GM18499 (cell line): ENCODE measurements around the gene KIF3A.
A peak's percentile ranks its signal among the peaks of the same experiment; 100 is the strongest.

Source experiments
- ATAC-seq: cut with Tn5 transposase; IDR thresholded peaks from one replicate; pipeline ENCODE4 v1.9.1; 2021; ENCODE audit warnings: moderate number of reproducible peaks; ENCODE audit not compliant: insufficient read depth, unreplicated experiment

Gene KIF3A

DNA sequence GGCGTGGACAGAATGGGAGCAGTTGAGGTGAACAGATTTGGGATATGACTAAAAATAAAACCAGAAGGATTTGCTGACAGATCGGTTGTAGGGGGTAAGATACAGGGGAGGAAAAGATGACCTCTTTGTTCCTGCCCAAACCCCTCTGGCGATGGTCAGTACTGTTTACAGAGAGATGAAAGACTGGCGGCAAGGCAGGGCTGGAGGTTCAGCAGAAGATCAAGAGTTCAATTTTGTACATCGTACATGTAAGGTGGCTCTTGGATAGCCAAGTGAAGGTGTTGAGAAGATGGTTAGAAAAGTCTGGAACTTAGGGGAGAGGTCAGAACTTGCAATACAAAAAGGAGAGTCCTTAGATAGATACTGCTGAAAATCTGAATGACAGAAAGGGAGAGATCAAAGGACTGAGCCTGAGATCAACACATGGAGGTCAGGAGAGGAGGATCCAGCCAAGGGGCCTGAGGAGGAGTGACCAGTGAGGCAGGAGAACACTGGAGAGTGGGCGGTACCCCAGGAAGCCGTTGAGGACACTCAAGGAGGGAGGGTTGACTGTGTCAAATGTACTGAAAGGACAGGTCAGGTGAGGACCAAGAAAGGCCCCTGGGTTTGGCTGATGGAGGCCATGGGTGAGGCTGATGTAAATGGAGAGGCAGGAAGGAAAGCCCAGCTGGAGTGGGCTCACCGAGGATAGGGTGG is 56.4 kb downstream of the KIF3A start:
- ATAC-seq: no peak

DNA sequence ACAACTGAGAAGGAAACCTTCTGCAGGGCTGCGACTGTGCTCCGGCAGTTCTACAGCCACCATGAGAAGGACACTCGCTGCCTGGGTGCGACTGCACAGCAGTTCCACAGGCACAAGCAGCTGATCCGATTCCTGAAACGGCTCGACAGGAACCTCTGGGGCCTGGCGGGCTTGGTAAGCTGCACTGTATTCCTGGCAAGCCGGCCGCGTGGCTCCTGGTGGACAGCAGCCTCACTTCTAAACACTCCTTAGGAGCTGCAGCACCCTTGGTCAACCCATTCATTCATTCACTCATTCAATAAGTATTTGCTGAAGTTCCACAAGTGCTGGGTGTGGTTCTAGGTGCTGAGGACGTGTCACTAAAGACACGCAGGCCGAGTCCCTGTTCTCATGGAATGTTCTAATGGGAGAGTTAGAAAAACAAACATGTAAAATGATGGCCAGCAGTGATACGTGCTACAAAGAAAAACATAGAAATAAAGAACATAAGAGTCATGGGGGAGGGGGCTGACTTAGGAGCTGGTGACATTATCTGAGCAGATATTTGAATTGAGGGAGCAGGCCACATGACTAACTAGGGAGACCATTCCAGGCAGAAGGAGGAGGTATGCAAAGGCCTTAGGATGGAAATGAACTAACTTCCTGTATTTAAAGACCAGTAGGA is 57.5 kb downstream of the KIF3A start:
- no peak for ATAC-seq

DNA sequence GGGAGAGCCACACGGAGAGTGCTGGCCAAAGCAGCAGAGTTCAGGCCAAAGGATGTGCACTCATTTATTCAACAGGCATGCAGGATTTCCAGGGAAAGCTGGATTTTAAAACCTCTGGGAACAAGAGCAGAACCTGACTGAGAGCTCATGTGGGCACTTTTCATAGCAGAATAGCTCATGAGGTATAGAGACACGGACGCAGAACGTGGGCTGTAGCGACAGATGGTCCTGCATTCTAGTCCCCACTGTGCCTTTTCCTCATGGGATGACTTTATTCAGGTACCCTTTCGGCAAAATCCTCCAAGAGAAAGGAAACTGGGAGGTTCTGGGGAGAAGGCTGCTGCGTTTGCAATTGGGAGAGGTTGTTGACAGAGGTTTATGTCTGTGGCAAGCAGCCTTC is 58.2 kb downstream of the KIF3A start:
- no peak for ATAC-seq

DNA sequence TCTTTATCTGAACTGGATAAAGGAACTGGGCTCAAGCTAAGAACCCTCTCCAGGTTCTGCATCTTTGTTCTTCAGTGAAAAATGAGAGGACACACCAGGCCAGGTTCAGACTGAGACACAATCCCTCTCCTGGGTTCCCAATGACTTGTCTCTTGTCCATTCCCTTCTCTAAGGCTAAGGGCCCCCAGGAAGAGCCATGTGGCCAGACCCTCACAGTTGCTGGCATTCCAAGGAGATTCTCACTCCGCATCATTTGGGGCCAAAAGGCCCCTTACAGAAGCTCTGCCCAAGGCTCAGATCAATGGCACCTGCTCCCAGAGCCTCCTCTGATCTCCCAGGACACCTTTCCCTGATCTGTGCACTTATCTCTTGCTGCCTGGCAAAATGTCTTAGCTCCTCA is 58.6 kb downstream of the KIF3A start:
- no peak for ATAC-seq

DNA sequence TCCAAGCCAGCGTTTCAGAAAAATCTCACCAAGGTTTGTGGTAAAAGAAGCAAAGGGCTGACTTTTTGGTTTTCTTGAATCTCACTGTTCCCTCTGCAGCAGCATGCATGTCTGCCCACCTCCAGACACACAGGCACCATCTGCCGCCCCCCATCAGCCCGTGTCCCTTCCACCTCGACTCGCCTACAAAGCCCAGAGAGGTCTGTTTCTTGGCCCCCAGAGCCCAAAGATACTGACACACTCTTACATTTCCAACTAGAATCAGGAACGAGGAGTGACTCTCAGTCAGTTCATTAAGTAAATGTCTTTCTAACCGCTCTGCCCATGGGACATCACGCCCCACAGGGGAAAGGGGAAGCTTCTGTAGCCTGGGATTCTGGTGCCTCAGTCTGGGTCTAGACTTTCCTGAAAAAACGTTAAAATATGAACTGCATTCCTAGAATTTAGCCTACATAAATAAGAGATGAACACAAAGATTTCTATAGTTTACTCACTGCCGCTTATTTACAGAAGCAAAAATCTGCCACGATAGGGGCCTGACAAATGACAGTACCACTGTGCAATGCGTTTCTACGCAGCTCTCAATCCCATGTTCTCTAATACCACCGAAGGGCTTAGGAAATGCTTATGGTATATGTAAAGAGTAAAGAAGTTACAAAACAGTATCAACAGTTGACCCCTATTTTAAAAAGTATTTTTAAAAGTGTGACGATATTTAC is 59.5 kb downstream of the KIF3A start:
- ATAC-seq: no peak

DNA sequence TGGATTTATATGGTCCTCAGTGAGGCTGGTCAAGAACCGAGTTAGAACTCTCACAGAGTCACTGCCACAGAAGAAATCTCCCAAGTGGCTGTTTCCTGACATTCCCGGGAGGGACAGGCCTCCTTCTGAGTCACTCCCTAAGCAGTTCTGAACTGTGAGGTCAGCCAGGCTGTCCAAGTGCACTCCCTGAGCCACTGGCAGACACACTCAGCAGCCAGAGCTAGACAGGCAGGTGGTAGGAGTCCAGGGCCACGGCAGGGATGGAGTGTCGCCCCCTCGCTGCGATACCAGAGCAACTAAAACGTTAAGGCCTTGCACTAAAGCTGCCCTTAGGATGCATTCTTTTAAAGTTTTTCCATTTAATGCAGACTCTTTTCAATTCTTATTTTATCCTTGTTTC is 60.2 kb downstream of the KIF3A start:
- no peak for ATAC-seq

DNA sequence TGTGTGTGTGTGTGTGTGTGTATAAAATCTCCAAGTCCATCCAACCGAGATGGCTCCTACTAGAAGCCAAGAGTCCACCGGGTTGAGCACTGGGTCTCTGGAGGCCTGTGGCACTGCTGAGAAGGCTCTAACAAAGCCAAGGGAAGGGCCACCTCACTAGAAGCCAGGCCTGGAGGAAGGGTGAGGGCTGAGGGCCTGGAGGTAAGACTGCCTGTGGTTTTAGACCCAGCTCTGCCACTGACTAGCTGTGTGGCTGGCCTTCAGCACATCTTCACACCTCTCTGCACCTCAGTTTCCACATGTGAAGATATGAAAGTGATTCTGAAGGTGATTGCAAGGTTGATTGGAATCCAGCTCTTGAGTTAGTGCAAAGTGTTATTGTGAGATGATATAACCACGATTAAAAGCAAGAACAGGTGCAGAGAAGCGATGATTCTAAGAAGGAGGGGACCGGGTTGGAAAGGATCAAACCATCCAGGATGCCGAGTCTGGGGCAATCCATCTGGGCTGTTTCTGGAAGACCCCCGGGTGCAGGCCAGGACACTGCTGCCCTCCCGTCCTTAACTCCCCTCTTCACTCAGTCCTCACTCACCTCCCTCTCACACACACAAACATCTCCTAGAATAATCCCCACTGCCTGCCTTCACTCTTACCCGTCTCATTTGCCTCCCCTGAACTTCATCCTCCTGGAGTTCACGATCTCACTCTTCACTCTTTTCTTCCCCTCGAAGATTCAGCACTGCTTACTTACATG is 61.2 kb downstream of the KIF3A start:
- ATAC-seq: no peak

DNA sequence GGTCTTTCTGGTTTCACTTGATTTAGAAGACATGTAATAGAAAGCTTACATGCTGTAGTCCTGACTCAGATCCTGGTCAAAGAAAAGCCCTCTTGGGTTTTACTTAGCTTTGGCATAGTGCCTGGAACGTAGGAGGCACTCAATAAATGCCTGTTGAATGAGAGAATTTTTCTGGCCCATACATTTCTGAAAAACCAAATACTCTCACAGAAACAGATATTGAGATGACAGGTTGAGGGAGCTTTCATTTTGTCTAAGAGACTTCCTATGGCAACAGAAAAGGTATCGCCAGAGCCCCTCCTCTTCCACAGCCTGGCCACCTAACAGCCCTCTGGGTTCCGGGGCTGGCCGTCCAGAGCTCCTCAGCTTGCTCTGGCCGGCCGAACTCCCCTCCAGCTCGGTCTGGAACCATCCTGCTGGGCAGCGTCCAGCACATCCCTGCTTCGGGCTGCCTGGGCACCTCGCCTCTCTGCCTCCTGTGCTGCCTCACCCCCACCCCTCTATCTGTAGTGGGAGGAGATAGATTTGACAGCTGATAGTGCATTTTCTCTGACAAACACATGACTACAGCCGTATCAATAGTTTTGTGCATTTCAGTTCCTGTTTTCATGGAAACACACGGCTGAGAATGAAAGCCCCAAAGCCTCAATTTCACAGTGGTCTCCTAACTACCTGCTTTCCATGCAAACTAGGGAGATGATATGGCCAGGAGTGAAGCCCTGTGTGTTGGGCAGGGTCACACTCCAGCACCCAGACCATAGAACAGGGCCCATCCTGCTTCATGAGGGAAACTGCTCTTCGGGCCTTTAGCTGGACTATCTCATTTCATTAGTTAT is 62.5 kb downstream of the KIF3A start:
- ATAC-seq: peak; percentile 64

DNA sequence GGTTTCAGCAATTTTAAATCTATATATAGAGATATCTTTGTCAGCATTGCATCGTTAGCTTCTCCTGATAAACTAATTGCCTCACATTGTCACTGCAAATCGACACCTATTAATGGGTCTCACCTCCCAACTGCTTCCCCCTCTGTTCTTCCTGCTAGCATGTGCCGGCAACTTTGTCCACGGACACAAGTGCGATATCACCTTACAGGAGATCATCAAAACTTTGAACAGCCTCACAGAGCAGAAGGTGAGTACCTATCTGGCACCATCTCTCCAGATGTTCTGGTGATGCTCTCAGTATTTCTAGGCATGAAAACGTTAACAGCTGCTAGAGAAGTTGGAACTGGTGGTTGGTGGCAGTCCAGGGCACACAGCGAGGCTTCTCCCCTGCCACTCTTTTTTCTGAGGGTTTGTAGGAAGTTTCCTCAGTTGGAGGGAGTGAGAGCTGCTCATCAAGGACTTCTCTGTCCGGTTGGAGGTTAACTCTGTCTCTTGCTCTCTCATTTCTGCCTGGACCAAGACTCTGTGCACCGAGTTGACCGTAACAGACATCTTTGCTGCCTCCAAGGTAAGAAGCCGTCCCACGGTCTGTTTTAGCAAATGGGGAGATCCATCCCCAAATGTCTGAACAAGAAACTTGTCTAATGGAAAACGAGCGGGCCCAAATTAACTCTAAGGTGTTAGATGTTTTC is 63.3 kb downstream of the KIF3A start, which contains the start of gene IL4:
TSS of gene IL4 (plus strand) at position 51 of the 692 bp plus-strand sequence. CDS start at position 113, 62 bp downstream.
- ATAC-seq: no peak

DNA sequence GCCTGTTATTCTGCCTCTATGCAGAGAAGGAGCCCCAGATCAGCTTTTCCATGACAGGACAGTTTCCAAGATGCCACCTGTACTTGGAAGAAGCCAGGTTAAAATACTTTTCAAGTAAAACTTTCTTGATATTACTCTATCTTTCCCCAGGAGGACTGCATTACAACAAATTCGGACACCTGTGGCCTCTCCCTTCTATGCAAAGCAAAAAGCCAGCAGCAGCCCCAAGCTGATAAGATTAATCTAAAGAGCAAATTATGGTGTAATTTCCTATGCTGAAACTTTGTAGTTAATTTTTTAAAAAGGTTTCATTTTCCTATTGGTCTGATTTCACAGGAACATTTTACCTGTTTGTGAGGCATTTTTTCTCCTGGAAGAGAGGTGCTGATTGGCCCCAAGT is 63.9 kb downstream of the KIF3A start:
- ATAC-seq: no peak

DNA sequence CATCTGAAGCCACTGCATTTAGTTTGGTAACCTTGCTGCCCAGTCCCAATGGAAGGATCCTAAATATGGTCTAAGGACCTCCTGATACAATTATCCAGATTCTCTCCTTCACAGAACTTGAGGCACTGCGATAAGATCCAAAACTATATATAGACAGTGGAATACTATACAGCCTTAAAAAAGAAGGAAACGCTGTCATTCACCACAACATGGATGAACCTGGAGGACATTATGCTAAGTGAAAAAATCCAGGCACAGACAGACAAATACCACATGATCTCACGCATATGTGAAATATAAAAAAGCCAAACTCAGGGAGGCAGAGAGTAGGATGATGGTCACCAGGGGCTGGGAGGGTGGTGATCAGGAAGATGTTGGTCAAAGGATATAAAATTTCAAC is 66.3 kb downstream of the KIF3A start:
- ATAC-seq: no peak

DNA sequence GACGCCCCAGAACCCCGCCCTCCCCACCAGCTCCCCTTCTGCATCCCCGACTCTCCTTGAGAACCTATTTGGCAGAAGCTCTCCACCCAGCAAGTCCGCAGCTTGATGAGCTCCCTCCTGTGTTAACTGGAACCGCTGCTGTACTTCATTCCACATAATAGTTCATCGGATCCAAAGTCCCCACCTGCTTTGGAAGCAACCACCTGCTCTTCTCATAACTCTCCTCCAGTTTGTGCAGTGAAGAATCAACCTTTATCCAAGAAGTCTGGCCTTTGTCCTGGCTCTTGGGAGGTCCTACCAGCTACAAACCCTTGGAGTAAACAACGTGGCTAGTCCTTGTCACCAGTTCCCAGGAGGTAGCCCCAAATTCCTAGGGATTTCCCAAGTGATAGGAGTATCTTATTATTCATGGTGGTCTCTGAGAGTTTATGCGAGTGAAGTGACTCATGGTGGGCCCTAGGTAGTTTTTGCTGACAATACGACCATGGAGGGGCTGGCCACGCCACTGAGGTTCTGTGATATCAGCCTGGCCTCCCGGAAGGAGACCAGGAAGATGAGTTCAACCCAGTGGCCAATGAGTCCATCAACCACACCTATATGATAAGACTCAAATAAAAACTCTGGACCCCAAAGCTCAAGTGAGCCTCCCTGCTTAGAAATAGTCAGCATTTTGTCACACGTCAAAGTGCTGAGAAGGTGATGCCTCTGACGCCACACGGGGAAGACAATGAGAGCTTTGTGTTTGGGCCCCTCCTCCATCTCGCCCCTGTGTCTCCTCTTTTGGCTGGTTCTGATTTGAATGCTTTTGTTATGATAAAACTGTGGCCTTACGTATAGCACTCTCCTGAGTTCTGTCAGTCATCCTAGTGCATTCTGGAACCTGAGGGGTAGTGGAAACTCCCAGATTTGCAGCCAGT is 67.1 kb downstream of the KIF3A start:
- no peak for ATAC-seq

DNA sequence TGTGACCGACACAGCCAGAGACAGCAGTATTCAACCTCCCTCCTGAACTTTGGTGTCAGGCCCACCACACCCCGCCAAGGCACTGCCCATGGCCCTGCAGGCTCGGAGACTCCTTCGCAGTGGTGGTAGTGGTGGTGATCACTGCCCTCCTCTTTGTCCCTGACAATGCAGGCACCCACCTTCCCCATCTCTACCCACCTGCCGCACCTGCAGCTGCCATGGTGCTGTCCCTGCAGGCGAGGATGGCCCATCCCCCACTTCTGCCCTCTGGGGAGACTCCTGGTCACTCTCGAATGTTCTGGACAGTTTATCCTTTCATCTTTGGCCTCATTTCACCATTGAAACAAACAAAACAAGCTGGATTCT is 67.9 kb downstream of the KIF3A start:
- no peak for ATAC-seq

DNA sequence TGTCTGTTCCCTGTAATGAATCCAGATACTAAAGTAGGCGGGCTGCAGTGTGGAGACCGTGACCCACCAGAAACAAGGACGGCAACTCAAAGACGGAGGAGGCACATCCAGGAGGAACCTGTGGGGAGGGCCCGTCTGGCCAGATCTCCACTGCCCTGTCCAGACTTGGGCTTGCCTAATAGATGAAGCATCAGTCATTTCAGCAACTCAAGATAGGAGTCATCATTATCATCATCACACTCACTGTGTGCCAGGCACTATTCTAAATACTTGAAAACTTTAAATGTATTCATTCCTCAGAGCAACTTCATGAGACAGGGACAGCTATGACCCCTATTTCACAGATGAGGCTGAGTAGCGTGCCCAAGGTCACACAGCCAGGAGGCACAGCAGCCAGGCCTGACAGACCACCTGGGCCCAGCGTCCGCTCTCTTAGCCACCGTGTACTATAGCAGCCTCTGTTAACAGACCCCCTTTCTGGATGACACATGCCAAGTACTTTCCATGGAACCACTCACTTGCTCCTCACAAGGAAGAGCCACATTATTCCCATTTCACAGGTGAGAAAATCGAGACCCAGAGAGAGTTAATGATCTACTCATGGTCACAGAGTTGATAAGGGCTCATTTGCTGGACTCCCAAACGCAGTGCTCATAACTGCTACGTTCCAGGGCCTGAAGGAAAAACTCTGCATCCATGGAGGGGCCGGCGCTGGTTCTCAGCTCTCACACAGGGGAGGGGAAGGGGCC is 68.5 kb downstream of the KIF3A start:
- no peak for ATAC-seq

DNA sequence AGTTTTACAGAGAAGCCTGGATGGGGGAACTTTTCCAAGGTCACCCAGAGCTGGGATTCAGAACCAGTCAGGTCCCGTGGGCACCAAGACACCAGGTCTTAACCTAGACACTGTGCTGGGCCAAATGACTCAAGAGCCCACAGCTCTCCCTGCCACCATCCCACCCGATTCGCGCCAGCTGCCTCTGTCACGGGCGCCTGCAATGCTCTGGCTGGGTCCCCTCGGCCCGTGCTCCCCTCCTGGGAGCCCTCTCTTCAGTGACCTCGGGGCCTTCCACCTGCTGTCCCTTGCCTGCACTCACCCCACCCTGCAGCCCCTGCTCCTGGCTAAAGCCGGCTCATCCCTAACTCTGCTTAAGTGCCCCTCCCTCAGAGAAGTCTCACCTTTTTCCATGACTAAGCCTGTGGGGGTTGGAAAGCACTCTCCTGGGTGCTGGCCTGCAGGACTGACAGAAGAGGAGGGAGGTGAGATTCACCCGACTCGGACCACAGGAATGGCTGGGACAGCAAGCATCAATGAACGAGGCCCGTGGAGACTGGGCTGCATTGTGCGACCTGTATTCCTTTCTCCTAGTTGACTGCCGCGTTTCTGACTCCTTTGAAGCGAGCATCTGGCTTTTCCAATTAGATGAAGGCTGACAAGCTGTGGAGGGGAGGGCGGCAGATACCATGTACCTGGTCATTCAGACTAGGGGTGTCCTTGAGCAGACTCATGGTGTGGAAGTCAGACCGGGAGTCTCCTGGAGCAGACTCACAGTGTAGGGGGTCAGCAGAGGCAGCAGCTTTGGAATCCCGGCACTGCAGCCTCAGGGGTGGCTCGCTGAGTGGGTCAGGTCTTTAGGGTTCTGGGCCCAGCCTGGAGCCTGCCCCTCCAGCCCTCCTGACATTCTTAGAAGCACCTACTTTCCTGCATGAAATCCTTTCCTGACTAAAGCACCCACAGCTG is 69.3 kb downstream of the KIF3A start:
- ATAC-seq: no peak

DNA sequence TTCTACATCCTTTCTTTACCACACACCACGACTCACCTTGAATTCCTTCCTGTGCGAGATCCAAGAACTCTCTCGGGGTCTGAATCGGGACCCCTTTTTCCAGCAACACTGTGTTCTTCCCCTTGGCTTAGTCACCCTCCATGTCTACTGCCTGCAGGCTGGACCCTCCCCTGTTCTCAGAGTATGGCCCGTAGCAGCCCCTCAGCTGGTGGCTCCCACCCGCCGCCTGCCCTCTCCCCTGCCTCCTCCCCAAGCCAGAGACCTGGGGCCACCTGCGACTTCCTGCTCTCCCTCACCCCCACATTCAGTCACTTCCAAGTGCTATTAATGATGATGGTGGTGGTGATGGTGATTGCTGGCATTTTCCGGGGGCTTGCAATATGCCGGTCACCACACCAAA is 70.0 kb downstream of the KIF3A start:
- ATAC-seq: no peak
